CD14-positive monocyte (primary cell): ENCODE measurements around the gene CILP2. TPM values are rescaled to one million over a fixed set of nuclear protein-coding genes. Genes with fewer than 3 reads are reported as not detected.
A peak's percentile ranks its signal among the peaks of the same experiment; 100 is the strongest.

Source experiments
- DNase-seq, 3 donors: peaks; one replicate each; pipeline ENCODE4 v3.0.0-alpha.2; 2011 to 2022
- H2AFZ ChIP-seq: 2 replicates; pipeline ENCODE4 v1.6.0; 2012; ENCODE audit warnings: mild to moderate bottlenecking, low read depth, low read length, inconsistent platforms; ENCODE audit not compliant: insufficient read depth, poor library complexity, severe bottlenecking
- H3K27ac ChIP-seq, 2 donors: 1 replicate in 1 of 2; 2 replicates in 1 of 2; pipeline ENCODE4 v1.5.1; 2012 to 2013; ENCODE audit warnings: low read length in 2 of 2, control low read depth in 1 of 2, inconsistent platforms in 1 of 2, low read depth in 1 of 2, mild to moderate bottlenecking in 1 of 2
- H3K27me3 ChIP-seq, 2 donors: one replicate each; pipeline versions ENCODE4 v1.6.0 to v1.6.1; 2011 to 2013; ENCODE audit warnings: low read length in 2 of 2; ENCODE audit not compliant: control insufficient read depth in 2 of 2, insufficient read depth in 2 of 2
- H3K36me3 ChIP-seq, 2 donors: replicated peaks in 1 of 2; 1 replicate in 1 of 2; 2 replicates in 1 of 2; pipeline versions ENCODE4 v1.5.1 to v1.6.1; 2012 to 2013; ENCODE audit warnings: low read length in 2 of 2, control low read depth in 1 of 2, inconsistent platforms in 1 of 2, mild to moderate bottlenecking in 1 of 2; ENCODE audit not compliant: insufficient read depth in 2 of 2, control insufficient read depth in 1 of 2
- H3K4me1 ChIP-seq, 2 donors: 1 replicate in 1 of 2; 2 replicates in 1 of 2; pipeline versions ENCODE4 v1.5.1 to v1.6.1; 2012 to 2013; ENCODE audit warnings: low read length in 2 of 2, control low read depth in 1 of 2, inconsistent platforms in 1 of 2, mild to moderate bottlenecking in 1 of 2, moderate library complexity in 1 of 2; ENCODE audit not compliant: insufficient read depth in 2 of 2, control insufficient read depth in 1 of 2
- H3K4me2 ChIP-seq: replicated peaks from 2 replicates; pipeline ENCODE3; 2012; ENCODE audit warnings: low read length, moderate library complexity, mild to moderate bottlenecking; ENCODE audit not compliant: poor library complexity, severe bottlenecking; ENCODE audit errors: extremely low read depth
- H3K4me3 ChIP-seq, 3 experiments: fragments of 200-600 bp in 1 of 3; sonication (generic) in 1 of 3; replicated peaks in 1 of 3; 1 replicate in 2 of 3; 2 replicates in 1 of 3; pipeline ENCODE4 v1.5.1; 2011 to 2013; ENCODE audit warnings: low read length in 3 of 3, mild to moderate bottlenecking in 3 of 3, control low read depth in 2 of 3, low read depth in 2 of 3, inconsistent platforms in 1 of 3, moderate library complexity in 1 of 3
- H3K79me2 ChIP-seq: 2 replicates; pipeline ENCODE4 v1.6.0; 2012; ENCODE audit warnings: mild to moderate bottlenecking, control low read depth, inconsistent platforms, low read length, moderate library complexity; ENCODE audit not compliant: insufficient read depth
- H3K9ac ChIP-seq: 2 replicates; pipeline ENCODE4 v1.6.0; 2017; ENCODE audit warnings: low read length, mild to moderate bottlenecking; ENCODE audit not compliant: insufficient read depth, poor library complexity, severe bottlenecking
- H3K9me3 ChIP-seq, 2 donors: replicated peaks in 1 of 2; 1 replicate in 1 of 2; 2 replicates in 1 of 2; pipeline versions ENCODE4 v1.5.1 to v1.6.1; 2012 to 2013; ENCODE audit warnings: low read length in 2 of 2, control low read depth in 1 of 2; ENCODE audit not compliant: control insufficient read depth in 1 of 2, insufficient read depth in 1 of 2
- H4K20me1 ChIP-seq: 2 replicates; pipeline ENCODE4 v1.6.0; 2012; ENCODE audit warnings: mild to moderate bottlenecking, low read length, control low read depth, moderate library complexity; ENCODE audit not compliant: insufficient read depth
- H3K27ac Mint-ChIP-seq, 7 donors: one replicate each; pipeline ENCODE4 v1.8.0; 2020; ENCODE audit warnings: mild to moderate bottlenecking in 7 of 7, mixed read lengths in 7 of 7, moderate library complexity in 6 of 7, inconsistent platforms in 2 of 7
- H3K27me3 Mint-ChIP-seq, 3 donors: one replicate each; pipeline ENCODE4 v1.8.0; 2021 to 2022; ENCODE audit warnings: low read depth in 3 of 3, mild to moderate bottlenecking in 3 of 3, mixed read lengths in 3 of 3, moderate library complexity in 3 of 3, inconsistent platforms in 1 of 3
- H3K36me3 Mint-ChIP-seq, 2 donors: one replicate each; pipeline ENCODE4 v1.8.0; 2020; ENCODE audit warnings: mixed read lengths in 2 of 2, inconsistent platforms in 1 of 2, mild to moderate bottlenecking in 1 of 2
- H3K4me1 Mint-ChIP-seq: one replicate; pipeline ENCODE4 v1.8.0; 2020; ENCODE audit warnings: mild to moderate bottlenecking, mixed read lengths
- H3K4me3 Mint-ChIP-seq, 2 donors: one replicate each; pipeline ENCODE4 v1.8.0; 2020; ENCODE audit warnings: mild to moderate bottlenecking in 2 of 2, mixed read lengths in 2 of 2, moderate library complexity in 1 of 2
- H3K9me3 Mint-ChIP-seq, 7 donors: one replicate each; pipeline ENCODE4 v1.8.0; 2020 to 2022; ENCODE audit warnings: mixed read lengths in 7 of 7, mild to moderate bottlenecking in 6 of 7, moderate library complexity in 6 of 7, inconsistent platforms in 2 of 7
- CTCF ChIP-seq: fragments of 200-600 bp; IDR thresholded peaks from one replicate; pipeline ENCODE4 v1.8.0; 2022; ENCODE audit warnings: antibody characterized with exemption, mild to moderate bottlenecking
- WGBS: methylation state at CpG from one replicate; pipeline ENCODE4 v1.1.5; 2013; ENCODE audit warnings: missing lambda C conversion rate; ENCODE audit not compliant: insufficient coverage; 5-methylcytosine and 5-hydroxymethylcytosine counted together
- intact Hi-C, 2 donors: fragments of 100-400 bp; cut with micrococcal nuclease; formaldehyde crosslinking; loops; one replicate each; pipeline versions ENCODE4 v1.15.0 to v1.15.1; 2023
- polyA plus RNA-seq, 3 donors: library from polyadenylated mRNA; depleted of rRNA in 1 of 3; unstranded in 2 of 3; stranded (reverse) in 1 of 3; fragments of 300-500 nt in 2 of 3; fragments of >200 nt in 1 of 3; fragmentation: Illumina TruSeq in 2 of 3; gene quantifications; 1 replicate in 2 of 3; 2 replicates in 1 of 3; pipeline ENCODE4 v1.2.3, GENCODE V29; 2012 to 2021

CILP2 gene
- polyA plus RNA-seq, 3 donors, result 0.04 TPM; not detected in 2

GRCh38 chr19:19502808-19503602, 35.1 kb upstream of the CILP2 start:
- Histone ChIP-seq H3K9ac (no peak overlapping the region), H3K4me3 (no peak overlapping the region), H3K4me1 (no peaks in the 10 kb centered on the region), H3K9me3 (no peaks in the 10 kb centered on the region), H3K27ac (no peak overlapping the region), H3K79me2 (no peaks in the 10 kb centered on the region), H3K4me2 (no peak overlapping the region), H4K20me1 (peaks cover 24% of the 10 kb centered on the region), H3K27me3 (no peaks in the 10 kb centered on the region), H2AFZ (no peak overlapping the region), H3K36me3 (peaks cover 94 to 100% of the 10 kb centered on the region in 2 donors)
- no peaks in the 10 kb centered on the region for H3K4me1 Mint-ChIP-seq
- peaks cover 0 to 5% (median 0%) of the 10 kb centered on the region in 7 donors for H3K9me3 Mint-ChIP-seq
- DNase-seq, result no peak
- peaks cover 93 to 98% of the 10 kb centered on the region in 2 donors for H3K36me3 Mint-ChIP-seq
- TF ChIP-seq CTCF, result no peak
- intact Hi-C loops, result no loop called here
- 97% methylated on average over 17 of the region's 18 CpGs for WGBS
- peak overlapping the region in 3 of 7 donors; percentile 6 to 42 (median 15) for H3K27ac Mint-ChIP-seq
- peaks cover 0 to 3% (median 0%) of the 10 kb centered on the region in 3 donors for H3K27me3 Mint-ChIP-seq
- no peak overlapping the region for H3K4me3 Mint-ChIP-seq

GRCh38 chr19:19504754-19505668, 33.1 kb upstream of the CILP2 start:
- no peak overlapping the region for H3K27ac ChIP-seq
- DNase-seq, result no peak
- over 99% methylated on average over 20 of the region's 23 CpGs for WGBS
- intact Hi-C loops, result no loop called here
- Mint-ChIP-seq H3K4me1 (no peaks in the 10 kb centered on the region), H3K27me3 (peaks cover 0 to 3% (median 0%) of the 10 kb centered on the region in 3 donors), H3K27ac (no peak overlapping the region), H3K36me3 (peaks cover 77 to 80% of the 10 kb centered on the region in 2 donors), H3K4me3 (no peak overlapping the region), H3K9me3 (peaks cover 0 to 3% (median 0%) of the 10 kb centered on the region in 7 donors)
- no peak overlapping the region for H3K9ac ChIP-seq
- no peaks in the 10 kb centered on the region for H3K4me1 ChIP-seq
- H2AFZ ChIP-seq, result no peak overlapping the region
- H4K20me1 ChIP-seq, result peaks cover 15% of the 10 kb centered on the region
- no peaks in the 10 kb centered on the region for H3K79me2 ChIP-seq
- no peak overlapping the region for H3K4me2 ChIP-seq
- TF ChIP-seq CTCF, result no peak
- no peak overlapping the region for H3K4me3 ChIP-seq
- no peaks in the 10 kb centered on the region for H3K9me3 ChIP-seq
- H3K36me3 ChIP-seq, result peaks cover 74 to 82% of the 10 kb centered on the region in 2 donors
- no peaks in the 10 kb centered on the region for H3K27me3 ChIP-seq
